Measurements from ENCODE around the gene AIMP2.
"Not testable (repeated sequence)": the region's sequence is repeated elsewhere in the genome, so short reads cannot be mapped to it uniquely, and the experiment has no call there.

The AIMP2 gene

DNA sequence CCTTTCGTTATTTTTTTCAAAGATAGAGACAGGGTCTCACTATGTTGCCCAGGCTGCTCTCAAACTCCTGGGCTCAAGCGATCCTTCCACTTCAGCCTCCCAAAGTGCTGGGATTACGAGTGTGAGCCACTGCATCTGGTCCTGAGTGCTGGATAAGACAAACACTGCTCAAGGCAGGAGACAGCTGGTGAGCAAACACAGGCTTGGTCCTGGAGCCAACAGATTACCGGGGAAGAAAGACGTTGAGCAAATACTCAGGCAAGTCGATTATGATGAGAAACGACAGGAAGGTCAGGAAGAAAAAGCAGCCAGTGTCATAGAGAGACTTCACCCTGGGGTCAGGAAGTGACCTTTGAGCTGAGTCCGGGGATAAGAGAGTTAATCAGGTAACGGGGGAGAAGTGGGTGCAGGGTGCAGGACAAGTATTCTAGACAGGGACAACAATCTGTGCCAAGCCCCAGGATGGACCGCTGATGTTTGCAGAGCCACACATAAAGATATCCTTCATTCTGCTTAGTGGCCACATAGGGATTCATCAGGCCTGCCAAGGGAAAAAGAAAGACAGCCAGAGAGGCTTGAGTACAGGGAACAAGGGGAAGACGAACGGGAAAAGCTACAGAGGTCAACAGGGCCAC lies 29.3 kb upstream of the AIMP2 start:
- not testable (repeated sequence) for H3K23ac ChIP-seq (ENCODE audit: low read length); H2AK5ac ChIP-seq (ENCODE audit: low read length); H3K18ac ChIP-seq (ENCODE audit: low read length); H3K27ac ChIP-seq (ENCODE audit: low read depth, low read length); H3K4me2 ChIP-seq (ENCODE audit: low read length); H3K36me3 ChIP-seq (ENCODE audit: control insufficient read depth, insufficient read depth, low read length); H2BK120ac ChIP-seq (ENCODE audit: low read depth, low read length); H3K4me1 ChIP-seq (ENCODE audit: control insufficient read depth, low read depth, low read length); DNase-seq; H4K8ac ChIP-seq (ENCODE audit: low read depth, low read length); H3K4me3 ChIP-seq (ENCODE audit: low read length); H3K56ac ChIP-seq (ENCODE audit: low read length); H3K4ac ChIP-seq (ENCODE audit: low read depth, low read length); H3K27me3 ChIP-seq (ENCODE audit: insufficient read depth, low read length, poor library complexity); H3K79me1 ChIP-seq (ENCODE audit: low read length); H2BK5ac ChIP-seq (ENCODE audit: low read length); H3K9ac ChIP-seq (ENCODE audit: low read length); H3K79me2 ChIP-seq (ENCODE audit: control insufficient read depth, insufficient read depth, low read length); H2BK15ac ChIP-seq (replicated peaks; ENCODE audit: low read depth); H4K5ac ChIP-seq (ENCODE audit: low read length)
- WGBS (ENCODE audit: extremely low coverage, insufficient coverage, low lambda C conversion rate) = no CpG with 5 or more reads among the region's 12 CpGs

DNA sequence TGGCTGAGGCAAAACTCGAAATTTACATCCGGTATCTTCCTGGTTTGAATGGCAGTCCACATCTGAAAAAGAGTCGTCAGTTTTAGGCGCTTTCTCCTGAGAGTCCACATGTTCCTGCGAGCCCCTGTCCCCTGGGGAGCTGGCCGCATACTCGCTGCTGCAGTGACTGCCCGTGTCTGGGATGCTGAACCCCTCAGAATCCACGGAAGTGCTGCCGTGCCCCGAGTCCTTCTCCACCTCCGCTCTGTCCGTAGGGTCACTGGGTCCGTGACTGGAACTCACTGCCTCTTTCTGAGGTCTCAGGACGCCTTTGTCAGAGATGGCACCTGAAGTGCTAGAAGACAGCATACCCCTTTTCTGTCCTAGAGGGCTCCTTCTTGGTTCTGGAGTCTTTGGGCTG lies 22.0 kb upstream of the AIMP2 start:
- H2BK15ac ChIP-seq (replicated peaks; ENCODE audit: low read depth); H2AK5ac ChIP-seq (ENCODE audit: low read length); H3K4me2 ChIP-seq (ENCODE audit: low read length); H3K9ac ChIP-seq (ENCODE audit: low read length); H2BK5ac ChIP-seq (ENCODE audit: low read length); H2BK120ac ChIP-seq (ENCODE audit: low read depth, low read length); H3K4ac ChIP-seq (ENCODE audit: low read depth, low read length); H3K18ac ChIP-seq (ENCODE audit: low read length); H3K79me2 ChIP-seq (ENCODE audit: control insufficient read depth, insufficient read depth, low read length); H3K23ac ChIP-seq (ENCODE audit: low read length); H3K79me1 ChIP-seq (ENCODE audit: low read length); H3K56ac ChIP-seq (ENCODE audit: low read length); H4K5ac ChIP-seq (ENCODE audit: low read length); H3K27ac ChIP-seq (ENCODE audit: low read depth, low read length); H4K8ac ChIP-seq (ENCODE audit: low read depth, low read length); DNase-seq; H3K27me3 ChIP-seq (ENCODE audit: insufficient read depth, low read length, poor library complexity); H3K4me3 ChIP-seq (ENCODE audit: low read length); H3K4me1 ChIP-seq (ENCODE audit: control insufficient read depth, low read depth, low read length); H3K36me3 ChIP-seq (ENCODE audit: control insufficient read depth, insufficient read depth, low read length): not testable (repeated sequence)
- WGBS (ENCODE audit: extremely low coverage, insufficient coverage, low lambda C conversion rate) = no CpG with 5 or more reads among the region's 15 CpGs

DNA sequence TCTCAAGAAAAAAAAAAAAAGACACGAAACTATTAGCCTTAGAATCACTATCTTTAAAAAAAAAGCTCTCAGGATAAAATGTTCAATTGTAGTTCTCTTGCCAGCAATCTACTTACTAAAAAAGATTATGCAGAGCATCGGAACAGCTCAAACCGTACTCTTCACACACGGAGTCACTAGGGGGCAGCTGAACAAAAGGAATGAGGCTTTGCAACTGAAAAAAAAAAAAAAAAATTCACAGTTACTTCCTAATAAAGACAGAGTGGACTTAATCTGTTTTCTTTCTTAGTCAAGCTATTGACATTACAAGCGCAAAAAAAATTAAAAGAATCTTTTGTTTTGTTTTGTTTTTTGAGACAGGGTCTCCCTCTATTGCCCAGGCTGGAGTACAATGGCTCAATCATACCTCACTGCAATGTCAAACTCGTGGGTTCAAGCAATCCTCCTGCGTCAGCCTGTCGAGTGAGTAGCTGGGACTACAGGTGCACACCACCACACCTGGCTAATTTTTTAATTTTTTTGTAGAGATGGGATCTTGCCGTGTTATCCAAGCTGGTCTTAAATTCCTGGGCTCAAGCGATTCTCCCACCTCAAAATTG lies 11.8 kb upstream of the AIMP2 start:
- Histone ChIP-seq H2BK5ac (ENCODE audit: low read length) (no peak overlapping the region), H3K23ac (ENCODE audit: low read length) (no peak overlapping the region), H2BK120ac (ENCODE audit: low read depth, low read length) (no peak overlapping the region), H3K9ac (ENCODE audit: low read length) (no peak overlapping the region), H3K56ac (ENCODE audit: low read length) (no peak overlapping the region), H3K27me3 (ENCODE audit: insufficient read depth, low read length, poor library complexity) (no peaks in the 10 kb centered on the region), H3K27ac (ENCODE audit: low read depth, low read length) (no peak overlapping the region), H3K4ac (ENCODE audit: low read depth, low read length) (no peak overlapping the region), H3K4me2 (ENCODE audit: low read length) (no peak overlapping the region), H4K8ac (ENCODE audit: low read depth, low read length) (no peak overlapping the region), H4K5ac (ENCODE audit: low read length) (no peak overlapping the region), H3K4me3 (ENCODE audit: low read length) (no peak overlapping the region), H3K79me1 (ENCODE audit: low read length) (no peaks in the 10 kb centered on the region), H2BK15ac (replicated peaks; ENCODE audit: low read depth) (no peak overlapping the region), H3K36me3 (ENCODE audit: control insufficient read depth, insufficient read depth, low read length) (no peaks in the 10 kb centered on the region), H3K4me1 (ENCODE audit: control insufficient read depth, low read depth, low read length) (no peaks in the 10 kb centered on the region), H3K79me2 (ENCODE audit: control insufficient read depth, insufficient read depth, low read length) (no peaks in the 10 kb centered on the region), H2AK5ac (ENCODE audit: low read length) (no peak overlapping the region), H3K18ac (ENCODE audit: low read length) (no peak overlapping the region)
- peak; percentile 53 for DNase-seq
- WGBS (ENCODE audit: extremely low coverage, insufficient coverage, low lambda C conversion rate) = no CpG with 5 or more reads among the region's 10 CpGs

DNA sequence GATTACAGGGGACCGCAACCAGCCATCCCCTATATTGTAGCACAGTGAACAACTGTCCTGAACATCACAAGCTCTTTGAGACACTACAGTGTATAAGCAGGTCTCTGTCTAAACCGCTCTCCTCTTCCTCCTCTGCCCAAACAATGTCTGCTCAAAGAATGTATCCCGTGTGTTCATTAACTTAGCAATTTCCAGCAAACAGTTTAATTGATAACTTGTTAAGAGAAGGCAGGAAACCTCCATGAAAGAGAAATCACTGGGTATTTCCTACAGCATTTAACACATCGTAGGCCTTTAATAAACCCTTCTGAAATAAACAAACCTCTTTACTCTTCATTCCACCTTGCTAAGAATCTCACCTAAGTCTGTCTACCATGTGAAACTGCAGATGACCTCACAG lies 1.7 kb upstream of the AIMP2 start:
- no peaks in the 10 kb centered on the region for H3K27me3 ChIP-seq (ENCODE audit: insufficient read depth, low read length, poor library complexity)
- H2BK120ac ChIP-seq (ENCODE audit: low read depth, low read length) = no peak overlapping the region
- WGBS (ENCODE audit: extremely low coverage, insufficient coverage, low lambda C conversion rate) = no CpG with 5 or more reads among the region's 4 CpGs
- H3K23ac ChIP-seq (ENCODE audit: low read length) = no peak overlapping the region
- no peak overlapping the region for H4K8ac ChIP-seq (ENCODE audit: low read depth, low read length)
- no peak overlapping the region for H3K56ac ChIP-seq (ENCODE audit: low read length)
- no peak overlapping the region for H3K4me2 ChIP-seq (ENCODE audit: low read length)
- H2AK5ac ChIP-seq (ENCODE audit: low read length) = no peak overlapping the region
- H3K36me3 ChIP-seq (ENCODE audit: control insufficient read depth, insufficient read depth, low read length) = no peaks in the 10 kb centered on the region
- H3K4me3 ChIP-seq (ENCODE audit: low read length) = no peak overlapping the region
- no peak overlapping the region for H3K9ac ChIP-seq (ENCODE audit: low read length)
- H3K27ac ChIP-seq (ENCODE audit: low read depth, low read length) = no peak overlapping the region
- H4K5ac ChIP-seq (ENCODE audit: low read length) = no peak overlapping the region
- no peaks in the 10 kb centered on the region for H3K79me1 ChIP-seq (ENCODE audit: low read length)
- no peak overlapping the region for H2BK5ac ChIP-seq (ENCODE audit: low read length)
- H3K4me1 ChIP-seq (ENCODE audit: control insufficient read depth, low read depth, low read length) = no peaks in the 10 kb centered on the region
- no peak overlapping the region for H3K18ac ChIP-seq (ENCODE audit: low read length)
- H2BK15ac ChIP-seq (replicated peaks; ENCODE audit: low read depth) = no peak overlapping the region
- DNase-seq = no peak
- H3K4ac ChIP-seq (ENCODE audit: low read depth, low read length) = no peak overlapping the region
- H3K79me2 ChIP-seq (ENCODE audit: control insufficient read depth, insufficient read depth, low read length) = peaks cover 20% of the 10 kb centered on the region

DNA sequence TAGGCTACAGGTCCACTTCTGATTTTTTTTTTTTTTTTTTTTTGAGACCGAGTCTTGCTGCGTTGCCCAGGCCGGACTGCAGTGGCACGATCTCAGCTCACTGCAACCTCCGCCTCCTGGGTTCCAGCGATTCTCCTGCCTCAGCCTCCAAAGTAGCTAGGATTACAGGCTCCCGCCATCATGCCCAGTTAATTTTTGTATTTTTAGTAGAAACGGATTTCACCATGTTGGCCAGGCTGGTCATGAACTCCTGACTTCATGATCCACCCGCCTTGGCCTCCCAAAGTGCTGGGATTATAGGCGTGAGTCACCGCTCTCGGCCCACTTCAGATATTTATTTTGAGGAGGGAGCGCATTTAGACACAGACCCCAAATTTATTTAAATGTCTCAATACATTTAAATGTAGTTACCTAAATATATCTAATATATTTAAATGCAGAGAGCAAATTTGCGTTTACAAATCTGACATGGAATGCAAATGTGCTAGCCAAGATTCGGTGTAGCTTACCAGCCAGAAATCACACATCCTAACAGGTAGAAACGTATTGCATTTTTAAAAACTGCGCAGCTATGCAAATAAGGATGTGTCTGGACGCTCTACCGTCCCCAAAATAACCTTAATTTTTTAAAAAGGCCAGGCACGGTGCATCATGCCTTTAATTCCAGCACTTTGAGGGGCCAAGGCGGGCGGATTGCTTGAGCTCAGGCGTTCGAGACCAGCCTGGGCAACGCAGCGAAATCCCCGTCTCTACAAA lies 1.1 kb upstream of the AIMP2 start:
- peak overlapping the region; percentile 73 for H2BK120ac ChIP-seq (ENCODE audit: low read depth, low read length)
- peak overlapping the region; percentile 78 for H3K56ac ChIP-seq (ENCODE audit: low read length)
- not testable (repeated sequence) for H3K27ac ChIP-seq (ENCODE audit: low read depth, low read length); H2BK15ac ChIP-seq (replicated peaks; ENCODE audit: low read depth); DNase-seq; H3K27me3 ChIP-seq (ENCODE audit: insufficient read depth, low read length, poor library complexity); H3K36me3 ChIP-seq (ENCODE audit: control insufficient read depth, insufficient read depth, low read length); H3K4me1 ChIP-seq (ENCODE audit: control insufficient read depth, low read depth, low read length); H4K5ac ChIP-seq (ENCODE audit: low read length); H3K79me1 ChIP-seq (ENCODE audit: low read length); H3K23ac ChIP-seq (ENCODE audit: low read length); H2BK5ac ChIP-seq (ENCODE audit: low read length); H2AK5ac ChIP-seq (ENCODE audit: low read length); H3K4ac ChIP-seq (ENCODE audit: low read depth, low read length)
- peak overlapping the region; percentile 39 for H4K8ac ChIP-seq (ENCODE audit: low read depth, low read length)
- peak overlapping the region; percentile 60 for H3K18ac ChIP-seq (ENCODE audit: low read length)
- H3K79me2 ChIP-seq (ENCODE audit: control insufficient read depth, insufficient read depth, low read length) = peaks cover 25% of the 10 kb centered on the region
- peak overlapping the region; percentile 29 for H3K4me3 ChIP-seq (ENCODE audit: low read length)
- H3K4me2 ChIP-seq (ENCODE audit: low read length) = peak overlapping the region; percentile 37
- WGBS (ENCODE audit: extremely low coverage, insufficient coverage, low lambda C conversion rate) = no CpG with 5 or more reads among the region's 27 CpGs
- H3K9ac ChIP-seq (ENCODE audit: low read length) = peak overlapping the region; percentile 81
